ENCODE measurements around the gene MOK. TPM values are rescaled to one million over a fixed set of nuclear protein-coding genes. Genes with fewer than 3 reads are reported as not detected.

Gene MOK
- total RNA-seq, 6 experiments from 2014 or later: 2.7 to 4.7 (median 3.8) TPM

GRCh38 chr14:102236026-102236425 is 68.9 kb downstream of the MOK start:
- Histone ChIP-seq H3K4me1 (no peaks in the 10 kb centered on the region), H3K4me3 (no peak overlapping the region), H3K27me3 (no peaks in the 10 kb centered on the region), H3K27ac (no peak overlapping the region), H3K9me3 (no peaks in the 10 kb centered on the region), H3K36me3 (no peaks in the 10 kb centered on the region)
- intact Hi-C loops (cut with DNase I): no loop called here
- TF ChIP-seq, protein P1, sequence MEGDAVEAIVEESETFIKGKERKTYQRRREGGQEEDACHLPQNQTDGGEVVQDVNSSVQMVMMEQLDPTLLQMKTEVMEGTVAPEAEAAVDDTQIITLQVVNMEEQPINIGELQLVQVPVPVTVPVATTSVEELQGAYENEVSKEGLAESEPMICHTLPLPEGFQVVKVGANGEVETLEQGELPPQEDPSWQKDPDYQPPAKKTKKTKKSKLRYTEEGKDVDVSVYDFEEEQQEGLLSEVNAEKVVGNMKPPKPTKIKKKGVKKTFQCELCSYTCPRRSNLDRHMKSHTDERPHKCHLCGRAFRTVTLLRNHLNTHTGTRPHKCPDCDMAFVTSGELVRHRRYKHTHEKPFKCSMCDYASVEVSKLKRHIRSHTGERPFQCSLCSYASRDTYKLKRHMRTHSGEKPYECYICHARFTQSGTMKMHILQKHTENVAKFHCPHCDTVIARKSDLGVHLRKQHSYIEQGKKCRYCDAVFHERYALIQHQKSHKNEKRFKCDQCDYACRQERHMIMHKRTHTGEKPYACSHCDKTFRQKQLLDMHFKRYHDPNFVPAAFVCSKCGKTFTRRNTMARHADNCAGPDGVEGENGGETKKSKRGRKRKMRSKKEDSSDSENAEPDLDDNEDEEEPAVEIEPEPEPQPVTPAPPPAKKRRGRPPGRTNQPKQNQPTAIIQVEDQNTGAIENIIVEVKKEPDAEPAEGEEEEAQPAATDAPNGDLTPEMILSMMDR (IDR thresholded peaks at IDR 0.05): no peak
- TF ChIP-seq POLR2A (IDR thresholded peaks at IDR 0.05): no peak
- WGBS (ENCODE audit: insufficient coverage, low coverage, low lambda C conversion rate, missing lambda C conversion rate): 91% methylated on average over 6 of the region's 12 CpGs
- ATAC-seq (no peak), DNase-seq (no peak)

DNA sequence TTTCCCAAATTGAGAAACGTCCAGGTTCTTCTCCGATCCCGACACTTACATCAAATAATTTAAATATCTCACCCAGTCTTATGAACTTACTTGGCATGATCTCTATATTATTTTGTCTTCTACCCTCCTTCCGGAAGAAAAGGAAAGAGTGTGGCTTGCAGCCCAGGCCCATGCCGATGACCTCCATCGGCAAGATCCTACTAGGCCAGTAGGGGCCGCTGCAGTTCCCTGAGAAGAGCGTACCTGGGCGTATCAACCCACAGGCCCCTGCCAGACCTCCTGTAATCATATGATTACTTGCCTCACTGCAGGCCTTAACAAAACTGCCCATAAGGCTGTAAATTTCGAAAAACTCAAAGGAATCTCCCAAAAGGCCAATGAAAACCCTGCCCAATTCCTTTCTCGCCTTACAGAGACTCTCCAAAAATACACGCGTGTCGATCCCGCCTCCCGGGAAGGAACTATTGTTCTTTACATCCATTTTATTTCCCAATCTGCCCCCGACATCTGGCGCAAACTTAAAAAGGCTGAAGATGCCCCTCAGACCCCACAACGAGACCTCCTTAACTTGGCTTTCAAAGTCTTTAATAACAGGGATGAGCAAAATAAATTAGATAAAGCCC is 69.6 kb downstream of the MOK start:
- ATAC-seq (peak; percentile 96 to 100 (median 98)), DNase-seq (peak; percentile 81 to 86 (median 84))
- Histone ChIP-seq H3K36me3 (no peaks in the 10 kb centered on the region), H3K27me3 (no peaks in the 10 kb centered on the region), H3K9me3 (no peaks in the 10 kb centered on the region), H3K27ac (no peak overlapping the region), H3K4me3 (no peak overlapping the region), H3K4me1 (no peaks in the 10 kb centered on the region)
- intact Hi-C loops (cut with DNase I): no loop called here
- WGBS (ENCODE audit: insufficient coverage, low coverage, low lambda C conversion rate, missing lambda C conversion rate): 33% methylated on average over 18 of the region's 19 CpGs
- TF ChIP-seq POLR2A (IDR thresholded peaks at IDR 0.05): no peak
- TF ChIP-seq, protein P1 (IDR thresholded peaks at IDR 0.05): peak; percentile 83 to 90 (median 88)

GRCh38 chr14:102234331-102235264 is 70.4 kb downstream of the MOK start:
- H3K27ac ChIP-seq: no peak overlapping the region
- intact Hi-C loops (cut with DNase I): loop anchor here (5.0 kb wide), 1 partner anchor 78 kb away; no protein-coding TSS in a partner anchor
- no peaks in the 10 kb centered on the region for H3K9me3 ChIP-seq
- ATAC-seq: peak in 1 of 4 donors; percentile 9
- no peaks in the 10 kb centered on the region for H3K4me1 ChIP-seq
- WGBS (ENCODE audit: insufficient coverage, low coverage, low lambda C conversion rate, missing lambda C conversion rate): 51% methylated on average over 32 of the region's 34 CpGs
- no peaks in the 10 kb centered on the region for H3K27me3 ChIP-seq
- no peak overlapping the region for H3K4me3 ChIP-seq
- H3K36me3 ChIP-seq: no peaks in the 10 kb centered on the region
- DNase-seq: no peak
- no peak for TF ChIP-seq POLR2A (IDR thresholded peaks at IDR 0.05)
- TF ChIP-seq, protein P1 (IDR thresholded peaks at IDR 0.05): no peak

DNA sequence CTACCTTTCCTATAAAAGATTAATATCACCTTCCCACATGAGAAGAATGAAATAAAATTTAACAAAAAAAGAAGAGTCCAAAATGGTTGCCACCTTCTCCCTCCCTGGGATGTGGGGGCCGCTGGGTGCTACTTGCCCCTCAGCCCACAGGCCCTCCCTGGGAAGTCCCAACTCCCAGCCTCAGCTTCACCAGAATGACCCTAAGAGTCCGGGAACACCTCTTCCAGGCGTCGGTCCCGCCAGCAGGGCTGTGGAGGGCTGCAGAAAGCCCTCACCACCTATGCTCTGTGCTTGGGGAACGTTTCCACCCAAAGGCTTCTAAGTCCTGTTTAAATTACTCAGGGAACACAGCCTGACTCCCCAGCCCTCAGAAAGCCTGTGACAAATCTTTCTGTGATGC is 71.9 kb downstream of the MOK start:
- no peak overlapping the region for H3K4me3 ChIP-seq
- TF ChIP-seq, protein P1 (IDR thresholded peaks at IDR 0.05): no peak
- no peak for TF ChIP-seq POLR2A (IDR thresholded peaks at IDR 0.05)
- no peaks in the 10 kb centered on the region for H3K27me3 ChIP-seq
- no peaks in the 10 kb centered on the region for H3K4me1 ChIP-seq
- H3K27ac ChIP-seq: no peak overlapping the region
- no peaks in the 10 kb centered on the region for H3K36me3 ChIP-seq
- no peak for DNase-seq
- no CpG with 5 or more reads among the region's 6 CpGs for WGBS (ENCODE audit: insufficient coverage, low coverage, low lambda C conversion rate, missing lambda C conversion rate)
- H3K9me3 ChIP-seq: no peaks in the 10 kb centered on the region
- intact Hi-C loops (cut with DNase I): loop anchor here (5.0 kb wide), 1 partner anchor 79 kb away; no protein-coding TSS in a partner anchor
- no peak for ATAC-seq
